GM20000 (cell line): ENCODE measurements around the gene PLK2.

Experiments
- DNase-seq: peaks from one replicate; pipeline ENCODE4 v3.0.0; 2012; ENCODE audit warnings: low spot score
- TF ChIP-seq, protein P1 (sequence below): IDR thresholded peaks from 2 replicates; pipeline ENCODE4 v1.5.1; 2012; ENCODE audit warnings: mild to moderate bottlenecking, control low read depth; ENCODE audit errors: extremely low read depth, missing control alignments

PLK2 gene

DNA sequence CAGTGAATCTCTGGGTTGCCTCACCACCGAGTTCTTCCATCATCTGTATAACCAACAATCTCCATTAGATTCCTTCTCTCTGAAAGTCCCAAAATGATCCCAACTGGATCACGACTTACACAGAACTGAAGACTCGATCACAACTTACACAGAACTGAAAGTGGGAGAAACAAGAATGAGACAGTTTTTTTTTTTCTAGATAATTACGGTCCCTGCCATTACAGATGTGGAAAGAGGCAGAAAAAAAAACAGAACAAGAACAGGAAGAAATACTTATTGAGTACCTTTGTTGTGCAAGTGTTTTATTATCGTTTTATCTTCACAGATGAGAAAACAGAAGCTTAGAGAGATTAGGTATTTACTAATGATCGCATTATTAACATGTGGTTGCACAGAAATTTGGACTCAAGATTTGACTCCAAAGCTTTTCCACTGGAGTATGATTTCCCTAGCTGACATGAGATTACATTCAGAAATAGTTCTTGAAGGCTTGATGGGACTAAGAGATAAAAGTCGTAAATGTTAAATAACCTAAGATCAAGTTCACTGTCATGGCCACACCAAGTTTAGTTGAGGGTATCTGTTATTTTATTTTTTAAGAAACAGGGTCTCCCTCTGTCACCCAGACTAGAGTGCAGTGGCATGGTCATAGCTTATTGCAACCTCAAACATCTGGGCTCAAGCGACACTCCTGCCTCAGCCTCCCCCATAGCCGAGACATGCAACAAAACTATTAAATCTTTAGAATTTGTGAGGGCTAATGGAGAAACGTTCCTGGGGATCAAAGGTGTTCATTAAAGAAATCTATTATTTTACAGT is 8.9 kb downstream of the PLK2 start:
- TF ChIP-seq, protein P1, sequence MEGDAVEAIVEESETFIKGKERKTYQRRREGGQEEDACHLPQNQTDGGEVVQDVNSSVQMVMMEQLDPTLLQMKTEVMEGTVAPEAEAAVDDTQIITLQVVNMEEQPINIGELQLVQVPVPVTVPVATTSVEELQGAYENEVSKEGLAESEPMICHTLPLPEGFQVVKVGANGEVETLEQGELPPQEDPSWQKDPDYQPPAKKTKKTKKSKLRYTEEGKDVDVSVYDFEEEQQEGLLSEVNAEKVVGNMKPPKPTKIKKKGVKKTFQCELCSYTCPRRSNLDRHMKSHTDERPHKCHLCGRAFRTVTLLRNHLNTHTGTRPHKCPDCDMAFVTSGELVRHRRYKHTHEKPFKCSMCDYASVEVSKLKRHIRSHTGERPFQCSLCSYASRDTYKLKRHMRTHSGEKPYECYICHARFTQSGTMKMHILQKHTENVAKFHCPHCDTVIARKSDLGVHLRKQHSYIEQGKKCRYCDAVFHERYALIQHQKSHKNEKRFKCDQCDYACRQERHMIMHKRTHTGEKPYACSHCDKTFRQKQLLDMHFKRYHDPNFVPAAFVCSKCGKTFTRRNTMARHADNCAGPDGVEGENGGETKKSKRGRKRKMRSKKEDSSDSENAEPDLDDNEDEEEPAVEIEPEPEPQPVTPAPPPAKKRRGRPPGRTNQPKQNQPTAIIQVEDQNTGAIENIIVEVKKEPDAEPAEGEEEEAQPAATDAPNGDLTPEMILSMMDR, result no peak
- no peak for DNase-seq

GRCh38 chr5:58450018-58450417 is 9.9 kb downstream of the PLK2 start:
- TF ChIP-seq, protein P1, result no peak
- no peak for DNase-seq

GRCh38 chr5:58447226-58447625 is 12.7 kb downstream of the PLK2 start:
- TF ChIP-seq, protein P1, result no peak
- no peak for DNase-seq

DNA sequence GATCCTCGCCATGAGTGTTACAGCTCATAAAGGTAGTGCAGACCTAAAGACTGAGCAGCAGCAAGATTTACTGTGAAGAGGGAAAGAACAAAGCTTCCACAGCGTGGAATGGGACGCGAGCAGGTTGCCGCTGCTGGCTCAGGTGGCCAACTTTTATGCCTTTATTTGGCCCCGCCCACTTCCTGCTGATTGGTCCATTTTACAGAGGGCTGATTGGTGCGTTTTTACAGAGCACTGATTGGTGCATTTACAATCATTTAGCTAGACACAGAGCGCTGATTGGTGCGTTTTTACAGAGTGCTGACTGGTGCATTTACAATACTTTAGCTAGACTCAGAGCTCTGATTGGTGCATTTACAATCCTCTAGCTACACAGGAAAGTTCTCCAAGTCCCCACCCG is 13.9 kb downstream of the PLK2 start:
- no peak for DNase-seq
- TF ChIP-seq, protein P1, result no peak

GRCh38 chr5:58444805-58445204 is 15.1 kb downstream of the PLK2 start:
- TF ChIP-seq, protein P1, result no peak
- no peak for DNase-seq

- DNase-seq, result no peak
- TF ChIP-seq, protein P1, result no peak
Observed at GRCh38 chr5:58440901-58441460, 18.9 kb downstream of the PLK2 start.

DNA sequence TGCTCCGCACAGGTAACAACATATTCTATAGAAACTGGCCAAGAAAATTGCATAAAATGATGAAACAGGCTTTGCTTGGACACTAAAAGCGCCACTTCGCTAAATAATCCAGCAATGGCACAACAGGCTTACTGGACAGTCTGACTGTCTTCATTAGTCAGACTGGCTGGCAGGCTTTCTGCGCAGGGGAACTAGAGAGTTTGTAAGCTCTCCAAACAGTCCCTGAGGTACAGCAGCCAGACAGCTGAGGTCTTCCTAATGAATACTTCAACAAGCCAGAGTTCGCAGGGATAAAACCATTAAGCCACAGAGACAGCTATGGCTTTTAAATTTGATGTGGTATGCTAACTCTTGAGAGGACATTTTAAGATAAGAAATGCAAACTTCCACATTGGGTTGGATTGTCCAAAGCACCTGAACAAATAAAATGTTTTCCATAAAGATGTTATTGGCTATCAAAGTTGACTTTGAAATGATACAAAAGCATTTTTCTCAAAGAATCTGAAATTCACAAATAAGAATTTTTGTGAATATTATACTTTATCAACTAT is 20.7 kb downstream of the PLK2 start:
- DNase-seq, result no peak
- TF ChIP-seq, protein P1, result no peak
